DMS53 (cell line): ENCODE data around the gene FAM184B.

Source experiments
- DNase-seq: peaks from one replicate; lab custom pipeline; 2025; lab: John Stamatoyannopoulos, UW

The FAM184B gene

DNA sequence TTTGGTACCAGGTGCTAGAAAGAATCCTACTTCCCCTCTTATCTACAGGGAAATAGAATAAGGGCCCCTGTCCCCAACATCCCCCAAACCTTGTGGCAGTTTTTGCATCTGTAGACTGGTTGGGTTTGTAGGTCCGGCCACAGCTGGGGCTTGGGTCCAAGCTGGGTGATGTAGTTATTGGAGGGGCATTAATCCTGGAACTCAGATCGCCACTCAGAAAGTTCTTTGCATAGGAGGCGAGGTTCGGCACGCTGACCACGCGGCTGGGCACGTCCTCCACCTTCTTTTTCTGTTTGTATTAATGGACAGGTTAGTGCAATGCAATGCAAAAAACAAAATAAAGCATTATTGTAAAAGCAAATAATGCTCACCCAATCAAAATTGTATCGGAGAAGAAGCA, 147.8 kb downstream of the FAM184B start:
- DNase-seq = no peak

DNA sequence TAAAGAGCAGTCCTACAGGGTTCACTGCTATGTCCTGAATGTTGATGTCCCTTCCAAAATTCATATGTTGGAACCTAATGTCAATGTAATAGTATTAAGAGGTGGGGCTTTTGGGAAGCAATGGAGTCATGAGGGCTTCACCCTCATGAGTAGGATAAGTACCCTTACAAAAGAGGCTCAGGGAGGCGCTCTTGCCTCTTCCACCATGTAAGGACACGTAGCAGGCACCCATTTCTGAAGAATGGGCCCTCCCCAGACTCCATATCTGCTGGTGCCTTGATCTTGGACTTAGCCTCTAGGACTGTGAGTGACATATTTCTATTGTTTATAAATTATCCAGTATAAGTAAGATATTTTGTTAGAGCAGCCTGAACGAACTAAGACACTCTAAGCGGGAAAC, 151.2 kb downstream of the FAM184B start:
- peak; percentile 17 for DNase-seq

DNA sequence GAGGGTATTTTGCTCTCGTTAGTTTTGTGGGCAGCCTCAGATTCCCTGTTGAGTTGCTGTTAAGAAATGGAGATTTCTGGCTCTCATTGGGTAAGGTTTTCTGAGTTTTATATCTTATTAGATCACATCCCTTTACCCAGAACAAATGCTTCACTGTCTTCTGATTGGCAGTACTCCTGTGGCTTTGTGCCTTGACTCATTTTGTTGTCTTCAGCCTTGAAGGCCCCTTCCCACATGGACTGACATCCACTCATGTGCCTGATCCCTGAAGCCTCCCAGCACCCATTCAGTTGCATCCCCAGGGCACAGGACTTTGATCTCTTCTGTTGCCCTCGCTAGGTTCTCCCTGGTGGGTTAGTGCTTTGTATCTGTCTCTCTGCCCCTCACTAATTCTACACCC, 156.6 kb downstream of the FAM184B start:
- no peak for DNase-seq

DNA sequence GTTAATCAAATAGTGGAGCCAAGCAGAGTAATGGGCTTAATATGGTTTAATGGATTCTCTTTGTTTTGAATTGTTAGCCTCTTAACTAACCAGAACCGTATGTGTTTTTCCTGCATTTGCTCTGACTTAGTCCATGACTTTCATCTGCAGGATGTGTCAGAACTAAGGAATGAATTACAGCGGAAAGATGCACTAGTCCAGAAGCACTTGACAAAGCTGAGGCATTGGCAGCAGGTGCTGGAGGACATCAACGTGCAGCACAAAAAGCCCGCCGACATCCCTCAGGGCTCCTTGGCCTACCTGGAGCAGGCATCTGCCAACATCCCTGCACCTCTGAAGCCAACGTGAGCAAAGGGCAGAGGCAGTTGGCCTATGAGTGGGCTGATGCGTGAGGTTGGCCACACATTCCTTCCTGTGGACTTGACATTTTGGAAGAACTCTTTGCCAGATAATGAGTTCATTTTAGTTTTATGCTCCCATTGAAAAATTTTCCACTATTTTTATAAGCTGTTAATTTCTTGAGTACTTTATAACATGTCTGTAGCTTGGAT, 157.9 kb downstream of the FAM184B start:
- DNase-seq = no peak

DNA sequence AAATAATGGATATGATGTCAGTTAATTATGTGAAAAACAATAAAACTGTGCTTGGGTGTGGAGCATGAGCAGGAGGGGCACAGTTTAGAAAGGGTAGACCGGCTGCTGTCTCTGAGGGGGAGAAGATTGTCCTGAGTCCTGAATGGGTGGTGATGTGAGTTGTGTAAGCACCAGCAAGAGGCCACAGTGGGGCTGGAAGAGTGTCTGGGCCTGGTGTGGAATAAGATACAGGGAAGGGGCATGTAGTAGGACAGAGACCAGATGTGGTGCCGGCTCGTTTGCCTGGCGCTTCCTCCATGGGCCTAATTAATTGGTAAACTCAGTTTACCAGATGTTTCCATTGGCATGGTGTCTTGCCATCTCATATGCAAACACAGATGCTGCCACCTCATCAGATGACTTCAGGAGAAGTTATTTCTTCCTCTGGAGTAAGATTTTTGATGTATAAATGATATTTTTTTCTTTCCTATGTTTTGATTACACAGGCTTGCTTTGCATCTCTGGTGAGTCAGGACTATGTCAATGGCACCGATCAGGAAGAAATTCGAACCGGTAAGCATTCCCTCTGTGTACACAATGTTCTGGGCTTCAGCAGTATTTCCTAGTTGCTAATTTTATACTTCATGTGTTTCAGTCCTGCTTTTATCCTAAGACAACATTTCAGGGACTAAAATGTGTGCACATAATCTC, 161.9 kb downstream of the FAM184B start:
- peak; percentile 12 for DNase-seq

DNA sequence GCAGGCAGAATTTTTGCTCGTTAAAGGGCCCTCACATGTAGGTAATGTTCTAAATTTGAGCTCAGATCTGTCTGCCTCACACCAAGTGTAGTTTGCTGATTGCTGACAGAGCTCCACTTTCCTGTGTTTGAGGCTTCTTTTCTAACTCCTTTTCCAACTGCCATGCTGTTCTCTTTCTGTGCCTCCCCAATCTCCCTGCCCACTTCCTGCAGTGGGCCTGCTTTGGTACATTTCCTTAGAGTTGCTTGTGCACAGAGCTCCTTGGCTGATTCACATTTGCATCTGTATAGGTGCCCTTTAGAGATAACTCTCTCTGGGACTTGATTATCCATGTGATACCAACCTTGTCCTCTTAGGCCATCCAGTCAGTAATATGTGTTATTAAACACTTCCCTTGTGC, 162.5 kb downstream of the FAM184B start:
- no peak for DNase-seq

DNA sequence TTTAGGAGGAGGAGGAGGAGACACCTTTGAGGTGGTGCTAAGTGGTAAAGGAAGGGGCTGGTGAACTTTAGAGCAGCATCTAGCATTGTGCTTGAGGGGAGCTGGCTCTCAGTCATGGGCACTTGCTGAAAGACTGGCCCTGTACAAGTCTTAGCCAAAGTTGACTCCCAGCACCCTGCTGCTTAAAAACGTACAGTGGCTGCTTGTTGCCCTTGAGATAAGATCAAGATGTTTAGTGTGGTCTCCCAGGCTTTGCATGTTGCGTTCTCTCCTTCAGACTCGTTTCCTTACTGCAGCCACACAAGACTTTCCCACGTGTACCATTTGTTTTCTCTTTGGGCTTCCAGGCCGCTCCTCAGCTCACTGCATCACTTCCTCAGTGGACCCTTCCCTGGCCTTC, 165.1 kb downstream of the FAM184B start:
- DNase-seq = no peak

DNA sequence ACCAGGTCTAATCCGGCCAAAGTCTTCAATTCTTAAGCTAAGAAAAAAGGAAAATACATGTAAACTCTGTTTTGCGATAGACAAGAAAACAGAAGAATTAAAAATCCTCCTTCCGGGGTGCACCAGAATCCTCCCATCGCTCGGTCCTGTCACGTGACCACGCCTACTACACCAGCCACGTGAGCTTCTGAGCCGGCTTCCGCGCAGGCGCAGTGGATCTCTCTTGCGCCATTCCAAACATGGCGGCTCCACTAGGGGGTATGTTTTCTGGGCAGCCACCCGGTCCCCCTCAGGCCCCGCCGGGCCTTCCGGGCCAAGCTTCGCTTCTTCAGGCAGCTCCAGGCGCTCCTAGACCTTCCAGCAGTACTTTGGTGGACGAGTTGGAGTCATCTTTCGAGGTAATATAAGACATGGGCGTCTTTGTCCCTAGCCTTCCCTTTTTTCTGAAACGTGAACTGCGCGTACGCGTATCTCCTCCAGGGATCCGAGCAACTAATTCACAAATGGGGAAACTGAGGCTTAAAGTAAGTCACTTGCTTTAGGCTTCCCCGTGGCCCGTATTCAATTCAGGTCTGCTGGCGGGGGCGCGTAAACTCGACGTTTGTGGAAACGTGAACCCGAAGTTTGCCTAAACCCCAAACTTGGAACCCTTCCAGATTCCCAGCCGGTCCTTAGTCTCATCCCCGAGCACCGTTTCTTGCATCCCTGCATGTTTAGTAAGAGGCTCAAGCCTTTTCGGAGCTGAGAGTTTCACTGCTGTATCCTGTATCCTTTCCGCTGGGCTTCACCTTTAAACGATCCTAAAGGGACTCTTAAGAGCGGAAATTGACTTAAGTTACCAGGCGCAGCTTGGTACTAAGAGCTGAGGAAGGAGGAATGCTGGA, 166.8 kb downstream of the FAM184B start, which contains the start of gene MED28:
Gene MED28, plus strand, starts transcription at position 226 of the 884 bp plus-strand sequence. Its CDS starts 14 bp downstream, at position 240.
- peak; percentile 99 for DNase-seq

DNA sequence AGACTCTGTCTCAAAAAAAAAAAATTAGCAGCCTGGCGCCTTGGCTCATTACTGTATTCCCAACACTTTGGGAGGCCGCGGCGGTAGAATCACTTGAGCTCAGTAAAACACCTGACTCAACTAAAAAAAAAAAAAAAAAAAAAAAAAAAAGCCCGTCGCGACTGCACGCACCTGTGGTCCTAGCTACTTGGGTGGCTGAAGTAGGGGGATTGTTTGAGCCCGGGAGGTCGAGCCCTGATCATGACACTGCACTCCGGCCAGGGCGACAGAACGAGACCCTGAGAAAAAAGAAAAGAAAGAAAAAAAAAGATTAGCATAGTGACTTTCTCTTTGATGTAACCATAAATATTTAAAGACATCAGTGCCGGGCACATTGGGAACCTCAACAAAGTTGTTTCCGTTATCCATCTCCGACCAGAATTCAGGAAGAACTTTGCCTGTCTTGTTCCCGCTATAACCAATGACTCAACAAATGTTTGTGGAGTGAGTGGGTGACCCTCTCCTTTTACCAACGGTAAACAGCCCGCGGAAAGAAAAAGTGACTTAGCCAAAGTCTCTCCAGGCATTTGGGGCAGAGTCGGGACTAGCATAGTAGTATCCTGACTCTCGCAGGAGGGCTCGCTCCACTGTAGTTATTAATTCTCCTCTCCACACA, 167.5 kb downstream of the FAM184B start:
- peak; percentile 83 for DNase-seq

DNA sequence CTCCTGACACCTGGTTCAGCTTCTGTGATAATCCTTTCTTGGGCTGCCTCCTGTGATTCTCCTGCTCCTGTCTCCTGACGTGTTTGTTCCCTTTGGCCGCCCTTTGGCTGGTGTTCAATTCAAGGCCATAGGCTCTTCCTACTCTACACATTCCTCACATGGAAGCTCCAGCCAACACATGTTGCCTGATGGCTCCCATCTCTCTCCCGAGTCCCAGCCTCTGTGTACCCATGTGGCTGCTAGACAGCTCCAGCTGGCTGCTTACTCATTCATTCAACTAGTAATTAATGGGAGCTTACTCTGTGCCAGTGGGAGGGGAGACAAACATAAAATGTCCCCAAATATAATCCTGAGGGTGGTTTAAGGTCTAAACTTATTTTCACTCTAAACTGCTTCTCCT, 176.2 kb downstream of the FAM184B start:
- DNase-seq = no peak

DNA sequence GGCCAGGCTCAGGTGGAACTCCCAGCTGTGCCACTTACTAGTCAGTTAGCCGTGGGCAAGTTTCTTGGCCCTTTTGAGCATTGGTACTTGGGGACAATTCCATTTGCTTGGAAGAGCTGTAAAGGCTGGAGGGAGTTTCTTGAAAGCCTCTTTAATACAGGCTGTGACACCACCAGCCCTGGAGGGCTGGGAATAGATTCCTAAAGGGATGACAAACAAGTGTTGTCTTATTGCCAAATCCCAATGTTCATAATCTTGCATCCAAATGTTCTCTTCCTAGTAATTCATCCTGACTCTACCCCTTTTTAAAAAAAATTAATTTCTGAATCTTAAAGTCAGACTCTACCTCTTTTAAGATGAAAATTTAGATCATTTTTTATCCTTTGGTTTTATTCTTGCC, 181.6 kb downstream of the FAM184B start:
- no peak for DNase-seq

DNA sequence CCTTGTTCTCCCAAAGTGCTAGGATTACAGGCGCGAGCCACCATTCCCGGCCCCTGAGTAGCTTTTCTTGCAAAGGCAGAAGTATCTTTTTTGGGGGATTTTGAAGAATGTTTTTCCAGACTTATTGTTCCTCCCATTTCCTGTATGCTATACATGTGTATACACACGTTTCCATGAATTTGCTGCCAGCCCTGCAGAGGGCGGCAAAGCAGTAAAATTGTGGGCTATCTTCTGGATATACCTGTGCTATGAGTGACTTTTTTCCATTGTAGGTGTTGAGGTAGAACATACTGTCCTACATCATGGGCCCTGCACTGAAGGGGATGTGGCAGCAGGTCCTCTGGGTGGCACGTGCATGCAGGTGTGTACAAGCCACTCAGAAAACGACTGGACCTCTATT, 183.9 kb downstream of the FAM184B start:
- DNase-seq = peak; percentile 81

DNA sequence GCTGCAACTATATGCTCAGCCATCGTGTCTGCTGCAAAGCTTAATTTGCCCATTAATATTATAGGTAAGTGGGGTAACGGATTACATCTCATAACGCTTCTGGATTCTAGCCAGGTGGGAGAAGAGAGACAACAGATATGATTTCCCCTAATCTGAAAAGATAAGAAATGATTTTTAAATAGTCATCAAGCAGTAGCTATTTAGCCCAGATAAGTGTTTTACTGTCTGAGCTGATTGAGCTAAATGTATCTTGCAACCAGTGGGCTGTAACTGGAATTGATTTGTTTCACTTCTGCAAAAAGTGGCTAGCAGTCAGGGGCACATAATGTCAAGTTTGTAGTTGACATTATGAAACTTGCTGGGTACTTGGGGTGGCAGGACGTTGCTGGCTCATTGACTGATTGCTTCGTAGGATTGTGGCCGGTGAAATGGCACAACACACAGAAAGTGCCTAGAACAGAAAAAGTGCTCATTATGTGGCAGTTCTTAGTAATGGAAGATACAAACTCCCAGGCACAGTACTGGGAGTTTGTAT, 185.9 kb downstream of the FAM184B start:
- DNase-seq = no peak

DNA sequence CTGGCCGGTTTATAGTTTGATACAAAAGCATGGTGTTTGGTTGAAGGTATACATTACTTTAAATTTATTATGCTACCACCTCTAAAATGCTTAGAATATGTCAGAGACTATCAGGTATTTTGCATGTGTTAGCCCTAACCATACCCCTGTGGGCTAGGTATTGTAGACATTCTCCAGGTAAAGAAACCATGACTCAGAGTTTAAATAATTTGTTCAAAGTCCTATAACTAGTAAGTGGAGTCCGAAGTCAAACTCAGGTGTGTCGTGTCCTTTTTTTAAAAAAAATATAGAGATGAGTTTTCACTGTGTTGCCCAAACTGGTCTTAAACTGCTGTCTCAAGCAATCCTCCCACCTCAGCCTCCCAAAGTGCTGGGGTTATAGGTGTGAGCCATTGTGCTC, 192.1 kb downstream of the FAM184B start:
- DNase-seq = no peak

DNA sequence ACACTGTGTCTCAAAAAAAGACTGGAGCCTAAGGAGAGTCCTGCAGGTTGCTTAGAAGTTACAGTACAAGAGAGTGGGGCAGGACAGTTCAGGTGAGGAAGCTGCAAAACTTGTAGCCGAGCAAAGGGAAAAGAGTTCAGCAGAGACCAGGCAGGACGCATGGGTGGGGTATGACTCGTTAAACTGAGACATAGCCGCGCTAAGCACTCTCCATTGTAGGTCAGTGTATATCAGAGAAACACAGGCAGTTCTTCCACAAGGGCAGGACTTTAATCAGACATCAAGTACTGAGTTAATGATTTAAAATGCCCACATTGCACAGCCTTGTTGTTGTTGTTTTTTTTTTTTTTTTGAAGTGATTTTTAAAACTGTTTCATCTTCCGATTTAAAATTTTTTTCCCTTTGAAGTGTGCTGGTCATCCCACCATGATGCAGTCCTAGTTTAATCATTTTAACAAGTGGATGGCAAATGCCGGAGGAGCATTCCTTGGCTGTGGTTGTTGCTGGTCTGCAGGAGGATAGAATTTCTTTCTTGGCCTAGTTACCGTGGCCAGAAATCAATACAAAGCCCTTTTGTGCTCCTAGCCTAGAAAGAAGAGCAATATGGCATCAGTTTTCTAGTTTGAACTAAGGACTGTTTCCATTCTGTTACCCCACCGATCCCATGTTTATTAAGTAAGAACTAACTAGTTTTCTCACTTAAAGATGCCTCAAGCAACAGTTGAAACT, 194.2 kb downstream of the FAM184B start:
- DNase-seq = no peak

DNA sequence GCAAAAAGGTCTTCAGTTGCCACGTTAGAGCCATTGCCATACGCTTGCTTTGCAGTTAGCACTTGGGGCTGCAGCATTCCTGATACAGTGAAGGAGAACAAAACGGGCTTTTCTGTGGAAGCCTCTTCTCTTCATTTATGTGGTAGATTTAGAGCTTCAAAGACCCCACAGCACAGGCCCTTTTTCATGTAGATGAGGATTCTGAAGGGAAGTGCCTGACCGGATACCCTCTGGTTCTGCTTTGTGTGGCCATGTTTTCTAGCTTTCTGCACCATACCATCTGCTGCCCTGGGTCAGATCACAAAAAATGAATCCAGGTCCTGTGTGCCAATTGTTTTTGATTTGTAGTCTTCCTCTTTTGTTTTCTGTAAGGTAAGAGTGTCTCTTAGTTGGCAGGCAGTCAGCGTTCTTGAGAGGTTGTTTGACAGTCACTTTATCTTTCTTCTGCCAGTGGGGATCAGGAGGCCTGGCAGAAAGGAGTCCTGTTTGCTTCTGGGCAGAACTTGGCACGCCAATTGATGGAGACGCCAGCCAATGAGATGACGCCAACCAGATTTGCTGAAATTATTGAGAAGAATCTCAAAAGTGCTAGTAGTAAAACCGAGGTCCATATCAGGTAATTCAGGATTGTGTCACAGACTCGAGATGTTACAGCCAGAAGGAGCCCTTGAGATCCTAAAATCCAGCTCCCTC, 196.8 kb downstream of the FAM184B start:
- DNase-seq = no peak

DNA sequence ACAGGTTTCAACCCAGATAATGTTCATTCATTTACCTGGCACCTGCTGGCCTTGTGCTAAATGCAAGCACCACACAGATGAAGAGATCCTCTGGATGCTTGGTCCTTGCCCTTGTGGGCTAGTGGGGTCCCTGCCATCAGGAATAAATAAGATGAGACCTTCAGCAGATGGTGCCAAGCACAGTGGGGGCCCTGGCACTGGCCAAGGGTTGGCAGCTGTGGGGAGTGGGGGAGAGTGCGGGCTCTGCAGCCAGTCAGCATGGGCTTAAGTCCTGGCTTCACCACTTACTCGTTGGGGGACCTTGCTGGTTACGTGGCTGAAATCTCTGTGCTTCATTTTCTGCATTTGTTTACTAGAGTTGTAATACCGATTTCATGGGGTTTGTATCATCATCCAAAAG, 197.5 kb downstream of the FAM184B start:
- DNase-seq = no peak

DNA sequence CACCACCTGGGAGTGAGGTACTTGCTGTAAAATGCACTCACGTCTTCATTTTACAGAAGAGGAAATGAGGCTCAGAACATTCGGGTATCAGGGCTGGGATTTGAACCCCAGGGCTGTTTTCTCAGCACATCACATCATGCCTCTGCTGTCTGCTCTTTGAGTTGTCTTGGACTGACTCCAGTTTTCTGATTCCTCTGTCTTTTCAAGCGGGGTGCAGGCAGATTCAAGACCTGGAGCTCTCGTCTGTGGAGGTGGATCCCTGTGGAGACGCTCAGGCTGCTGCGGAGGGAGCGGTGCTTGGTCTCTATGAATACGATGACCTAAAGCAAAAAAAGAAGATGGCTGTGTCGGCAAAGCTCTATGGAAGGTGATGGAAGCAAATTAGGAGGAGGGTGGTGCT, 198.1 kb downstream of the FAM184B start:
- no peak for DNase-seq

DNA sequence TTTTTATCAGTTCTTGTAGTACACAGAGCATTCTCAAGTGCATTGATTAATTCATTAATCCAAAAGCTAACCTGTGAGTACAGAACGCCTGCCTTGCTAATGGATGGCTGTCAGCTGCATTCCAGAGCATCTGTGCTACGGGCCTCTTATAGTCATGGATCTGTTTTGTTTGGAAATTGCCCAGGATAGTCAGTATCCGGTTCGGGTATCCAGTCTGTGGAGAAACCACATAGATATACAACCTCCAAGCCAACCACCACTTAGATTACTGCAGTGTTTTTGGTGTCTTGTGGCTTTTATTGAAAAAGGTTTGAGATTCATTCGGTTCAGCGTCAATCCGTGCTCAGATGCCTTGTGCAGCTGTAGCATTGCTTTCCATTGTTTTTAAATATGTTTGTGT, 200.5 kb downstream of the FAM184B start:
- no peak for DNase-seq
